Midbrain (tissue), 1 donor: Measurements from ENCODE around the gene ARID5A.
"Not testable (repeated sequence)": the region's sequence is repeated elsewhere in the genome, so short reads cannot be mapped to it uniquely, and the experiment has no call there.

Experiments
- DNase-seq: peaks from one replicate; lab custom pipeline; 2025; lab: John Stamatoyannopoulos, UW

The ARID5A gene

DNA sequence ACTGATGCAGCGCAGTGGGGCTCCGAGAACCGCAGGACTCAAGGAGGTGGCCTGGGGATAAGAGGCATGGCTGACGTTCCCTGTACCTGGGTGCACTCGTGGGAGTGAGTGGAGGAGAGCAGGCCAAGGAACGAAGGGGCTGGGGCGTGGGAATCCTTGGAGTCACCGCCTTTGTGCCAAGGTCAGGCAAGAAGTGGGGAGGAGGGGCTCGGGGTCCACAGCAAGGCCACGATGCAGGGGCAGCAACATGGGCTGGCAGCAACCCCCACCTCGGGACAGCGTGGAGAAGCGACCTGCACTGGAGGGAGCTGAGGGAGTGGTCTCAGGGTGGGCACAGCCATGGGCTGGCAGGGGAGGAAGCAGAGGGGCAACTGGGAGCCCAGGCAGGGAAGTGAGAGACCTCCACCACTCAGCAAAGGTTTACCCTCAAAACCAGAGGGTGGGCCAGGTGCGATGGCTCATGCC is 18.6 kb downstream of the ARID5A start:
- no peak for DNase-seq

DNA sequence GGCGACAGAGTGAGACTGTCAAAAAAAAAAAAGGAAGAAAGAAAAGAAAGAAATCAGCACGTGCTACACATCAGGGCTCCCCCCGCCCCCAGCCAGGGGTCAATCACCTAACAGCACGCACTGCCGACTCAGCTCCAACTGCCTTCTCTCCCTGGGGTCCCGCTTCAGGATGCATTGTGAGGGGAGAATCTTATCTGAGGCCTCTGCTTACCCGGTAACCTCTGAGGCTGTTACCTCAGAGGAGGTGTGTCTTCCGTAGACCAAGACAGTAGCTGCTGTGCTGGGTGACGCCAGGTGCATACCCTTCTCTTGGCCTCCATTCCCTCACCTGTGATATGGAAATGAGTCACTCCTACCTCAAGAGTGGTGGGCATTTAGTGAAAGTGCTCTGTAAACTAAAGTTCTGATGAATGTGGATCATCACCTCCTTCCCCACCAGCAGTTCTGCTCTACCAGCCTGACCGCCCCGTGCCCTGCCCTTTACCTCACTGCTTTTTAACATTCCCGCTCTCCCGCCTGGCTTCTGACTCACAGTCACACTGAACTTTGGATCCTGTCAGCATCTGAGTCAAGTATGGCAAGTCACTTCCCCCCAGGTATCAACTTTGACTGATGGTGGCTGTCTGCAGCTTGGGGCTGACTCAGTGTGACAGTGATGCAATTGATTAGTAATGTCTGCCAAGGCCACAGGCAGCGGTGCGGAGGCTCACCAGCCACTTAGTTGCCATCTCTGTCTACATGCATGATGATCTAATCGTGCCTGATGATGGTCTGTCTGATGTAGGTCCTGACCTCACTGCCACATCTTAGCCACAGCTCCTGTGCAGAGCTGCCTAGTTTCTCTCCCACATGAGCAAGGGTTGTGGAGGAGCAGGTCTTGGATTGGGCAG is 20.1 kb downstream of the ARID5A start:
- DNase-seq, result no peak

DNA sequence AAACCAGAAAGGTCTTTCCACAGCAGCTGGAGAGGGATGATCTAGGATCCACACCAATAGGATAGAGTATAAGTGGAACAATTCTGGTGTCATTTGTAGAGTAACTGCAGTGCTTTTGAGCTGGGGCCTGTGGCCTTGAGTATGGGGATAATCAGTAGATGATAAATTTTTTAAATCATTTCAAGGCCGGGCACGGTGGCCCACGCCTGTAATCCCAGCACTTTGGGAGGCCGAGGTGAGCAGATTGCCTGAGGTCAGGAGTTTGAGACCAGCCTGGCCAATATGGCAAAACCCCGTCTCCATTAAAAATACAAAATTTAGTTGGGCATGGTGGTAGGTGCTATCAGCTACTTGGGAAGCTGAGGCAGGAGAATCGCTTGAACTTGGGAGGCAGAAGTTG is 20.9 kb downstream of the ARID5A start:
- DNase-seq, result not testable (repeated sequence)

DNA sequence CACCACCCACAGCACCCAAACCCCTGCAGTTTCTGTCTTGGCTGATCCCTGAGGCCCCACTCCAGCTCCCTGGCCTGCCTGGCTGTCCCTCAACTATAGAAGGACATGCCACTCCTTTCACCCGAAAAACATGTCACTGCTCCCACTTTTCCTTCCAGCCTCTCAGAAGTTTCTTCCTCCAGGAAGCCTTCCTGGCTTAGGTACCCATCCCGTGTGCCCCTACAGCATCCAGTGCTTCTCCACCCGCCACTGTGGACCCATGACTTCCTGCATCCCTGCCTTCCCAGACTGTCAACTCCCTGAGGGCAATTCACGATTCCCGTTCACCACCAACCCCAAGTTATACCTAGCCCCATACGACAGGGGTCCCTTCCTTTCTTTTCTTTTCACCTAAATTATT is 21.5 kb downstream of the ARID5A start:
- DNase-seq, result no peak

DNA sequence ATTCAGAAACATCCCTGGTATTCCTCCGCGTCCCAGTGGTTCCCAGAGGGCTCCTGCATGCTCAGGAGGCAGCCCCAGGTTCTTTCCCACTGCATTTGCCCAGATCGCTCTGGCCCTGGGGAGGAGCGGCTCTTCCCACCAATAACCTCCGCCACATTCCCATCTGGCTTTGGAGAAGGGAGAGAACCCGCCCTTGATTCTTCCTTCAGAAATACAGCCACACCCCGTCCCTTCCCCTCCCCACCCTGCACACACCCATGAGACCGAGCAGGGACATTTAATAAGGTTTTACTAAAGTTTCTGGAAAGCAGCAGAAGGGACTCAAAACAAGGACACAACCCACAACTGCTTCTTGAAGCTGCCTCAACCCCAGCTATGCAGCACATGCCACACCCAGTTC is 21.9 kb downstream of the ARID5A start:
- DNase-seq, result no peak

DNA sequence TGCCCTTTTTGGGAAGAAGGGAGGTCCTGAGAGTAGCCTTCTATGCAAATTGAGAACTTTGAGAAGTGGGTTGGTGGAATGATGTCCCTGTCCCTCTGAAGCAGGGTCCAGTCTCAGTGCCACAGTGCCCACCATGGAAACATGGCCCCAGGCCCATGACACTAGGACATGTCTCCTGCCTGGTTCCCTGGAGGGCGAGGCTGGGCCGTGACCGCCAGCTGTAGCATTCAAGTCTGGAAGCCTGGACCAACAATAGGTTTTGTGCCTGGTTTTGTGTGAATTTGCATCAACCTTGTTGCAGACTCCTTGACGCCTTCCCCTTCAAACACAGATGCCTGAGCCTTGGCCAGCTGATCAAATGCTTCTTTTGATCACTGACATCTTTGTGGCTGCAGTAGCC is 27.5 kb downstream of the ARID5A start:
- no peak for DNase-seq

DNA sequence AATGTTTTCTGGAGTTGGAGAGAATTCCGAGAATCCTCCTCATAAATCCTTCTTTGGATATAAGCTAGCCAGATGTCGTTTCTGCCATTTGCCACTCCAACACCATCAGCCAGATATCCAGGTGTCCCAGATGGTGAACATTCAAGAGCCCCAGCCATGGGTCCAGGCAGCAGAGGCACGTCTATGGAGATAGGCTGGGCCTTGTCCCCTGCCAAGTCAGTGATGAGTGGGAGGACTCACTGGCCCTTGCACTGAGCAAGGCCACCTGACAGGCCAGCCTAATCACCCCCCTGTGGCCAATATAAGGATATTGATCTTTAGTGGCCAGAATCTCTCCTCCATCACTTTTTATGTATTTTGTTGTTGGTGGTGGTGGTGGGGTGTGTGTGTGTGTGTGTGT is 28.0 kb downstream of the ARID5A start:
- DNase-seq, result no peak

DNA sequence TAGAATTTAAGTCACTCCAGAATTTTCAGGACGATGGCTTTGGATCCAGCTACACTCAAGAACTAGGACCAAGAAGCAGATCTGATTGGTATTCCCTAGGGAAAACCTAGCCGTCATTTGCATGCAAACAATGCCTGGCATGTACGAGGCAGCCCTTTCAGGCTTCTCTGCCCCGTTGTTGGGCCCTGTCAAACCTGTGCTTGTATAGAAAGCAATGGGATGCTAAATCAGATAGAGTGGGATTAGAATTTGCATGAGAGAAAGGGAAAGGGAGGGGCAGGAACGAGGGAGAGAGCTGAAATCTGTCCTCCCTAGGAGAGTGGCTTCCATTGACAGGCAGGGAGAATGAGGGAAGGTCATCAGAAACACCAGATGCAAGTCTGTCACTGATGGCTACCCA is 28.6 kb downstream of the ARID5A start:
- DNase-seq, result no peak

DNA sequence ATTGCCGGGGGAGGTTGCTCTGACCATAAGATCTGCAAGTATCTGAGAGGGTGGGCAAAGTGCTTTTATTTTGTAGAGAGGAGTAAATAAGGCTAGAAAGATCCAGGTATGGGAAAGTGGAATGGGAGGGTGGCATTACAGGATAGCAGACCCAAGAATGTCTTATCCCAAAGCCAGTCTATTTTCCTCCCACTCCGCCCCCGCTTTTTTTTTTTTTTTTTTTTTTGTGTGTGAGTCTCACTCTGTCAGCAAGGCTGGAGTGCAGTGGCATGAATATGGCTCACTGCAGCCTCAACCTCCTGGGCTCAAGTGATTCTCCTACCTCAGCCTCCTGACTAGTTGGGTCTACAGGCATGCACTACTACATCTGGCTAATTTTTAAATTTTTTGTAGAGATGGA is 31.5 kb downstream of the ARID5A start:
- DNase-seq, result no peak

DNA sequence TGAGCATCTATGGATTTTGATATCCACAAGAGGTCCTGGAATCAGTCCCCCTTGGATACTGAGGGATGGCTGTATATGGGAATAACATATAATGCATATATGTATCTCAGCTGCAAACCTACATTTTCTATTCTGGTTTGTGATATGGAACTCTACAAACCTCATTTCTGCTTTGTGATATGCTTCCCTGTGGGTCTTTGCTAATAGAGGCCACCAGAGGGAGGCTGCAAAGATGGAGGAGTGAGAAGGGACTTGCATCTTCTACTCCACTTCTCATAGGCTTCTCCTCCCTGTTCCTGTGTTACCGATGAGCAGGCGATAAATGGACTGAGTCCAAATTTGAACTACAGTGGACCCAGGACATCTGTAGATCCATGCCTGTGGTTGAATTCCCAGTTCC is 37.8 kb downstream of the ARID5A start:
- no peak for DNase-seq

DNA sequence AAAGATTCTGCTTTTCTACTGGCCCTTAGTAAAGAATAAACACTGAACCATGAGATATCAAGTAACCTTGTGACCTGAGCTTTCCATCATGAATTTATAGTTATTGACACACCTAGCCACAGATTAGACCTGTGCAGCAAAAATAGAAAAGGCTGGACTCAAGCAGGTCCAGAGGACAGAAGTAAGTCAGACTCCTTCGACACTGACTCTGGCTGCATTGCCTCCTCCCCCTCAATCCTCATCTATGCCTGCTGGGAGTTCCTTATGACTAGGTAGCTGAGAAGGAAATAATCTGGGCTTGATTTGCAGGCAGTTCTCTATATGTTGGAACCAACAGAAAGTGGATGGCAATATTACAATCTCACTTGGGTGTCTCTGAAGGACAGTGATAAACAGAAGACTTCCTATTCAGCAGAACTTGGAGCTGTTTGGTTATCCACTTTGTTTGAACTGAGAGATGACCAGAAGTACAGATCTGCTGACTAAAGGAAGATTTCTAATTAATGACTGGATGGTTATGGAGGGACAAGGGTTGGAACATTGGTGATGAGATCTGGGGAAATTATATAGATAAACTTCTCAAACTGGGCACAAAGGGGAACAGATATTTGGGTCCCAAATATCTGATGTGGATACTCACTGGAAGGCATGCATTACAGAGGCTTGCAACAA is 39.4 kb downstream of the ARID5A start:
- no peak for DNase-seq

DNA sequence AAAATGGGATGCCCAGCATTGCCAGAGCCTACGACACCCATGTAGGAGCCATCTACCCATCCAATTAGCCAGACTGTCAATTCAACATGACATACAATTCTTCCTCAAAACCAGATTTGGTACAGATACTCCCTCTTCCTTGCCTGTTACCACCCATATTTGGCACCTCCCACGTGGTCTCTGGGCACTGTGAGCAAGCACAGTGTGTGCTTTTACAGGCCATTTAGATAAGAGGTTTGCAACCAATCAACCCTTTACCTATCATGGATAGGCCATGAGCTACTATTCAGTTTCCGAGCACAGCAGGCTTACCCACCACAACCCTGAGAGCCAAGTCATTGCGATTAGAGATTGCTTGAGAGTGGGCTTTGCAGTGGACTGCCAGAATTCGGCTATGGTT is 40.9 kb downstream of the ARID5A start:
- DNase-seq, result no peak

DNA sequence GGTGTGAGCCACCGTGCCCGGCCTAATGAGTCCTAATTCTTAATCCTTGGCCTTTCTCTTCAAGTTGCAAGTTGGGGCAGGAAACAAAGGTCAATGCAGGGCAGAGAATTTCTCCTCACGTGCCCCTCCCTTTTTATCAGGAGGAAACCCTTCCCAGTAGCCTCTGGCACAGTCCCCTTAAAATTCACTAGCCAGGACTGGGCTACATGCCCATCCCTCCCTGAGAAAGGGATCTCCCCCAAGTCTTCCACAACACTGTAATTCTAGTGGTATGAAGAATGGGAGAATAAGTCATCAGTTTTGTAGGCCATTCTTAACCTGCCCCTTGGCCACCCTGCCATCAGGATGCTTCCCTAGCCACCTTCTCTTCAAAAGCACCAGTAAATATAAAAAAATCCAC is 42.2 kb downstream of the ARID5A start:
- no peak for DNase-seq

DNA sequence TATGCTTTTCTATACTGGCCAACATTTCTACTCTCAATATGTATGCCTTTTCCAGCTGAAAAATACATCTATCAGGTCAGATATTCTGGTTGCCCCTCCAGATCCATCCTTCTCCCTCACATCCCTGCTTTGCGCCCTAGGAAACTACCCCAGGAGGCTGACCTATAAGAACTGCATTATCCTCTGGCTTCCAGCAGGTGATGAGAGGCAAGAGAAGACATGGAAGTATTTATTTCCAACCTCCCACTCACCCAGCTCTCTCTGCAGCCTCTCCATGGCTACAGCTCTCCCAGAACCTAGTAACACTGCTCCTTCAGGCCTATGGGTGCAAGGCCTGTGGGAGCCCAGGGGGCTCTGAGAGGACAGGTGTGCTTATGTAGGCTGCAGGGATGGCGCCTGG is 42.9 kb downstream of the ARID5A start:
- no peak for DNase-seq

DNA sequence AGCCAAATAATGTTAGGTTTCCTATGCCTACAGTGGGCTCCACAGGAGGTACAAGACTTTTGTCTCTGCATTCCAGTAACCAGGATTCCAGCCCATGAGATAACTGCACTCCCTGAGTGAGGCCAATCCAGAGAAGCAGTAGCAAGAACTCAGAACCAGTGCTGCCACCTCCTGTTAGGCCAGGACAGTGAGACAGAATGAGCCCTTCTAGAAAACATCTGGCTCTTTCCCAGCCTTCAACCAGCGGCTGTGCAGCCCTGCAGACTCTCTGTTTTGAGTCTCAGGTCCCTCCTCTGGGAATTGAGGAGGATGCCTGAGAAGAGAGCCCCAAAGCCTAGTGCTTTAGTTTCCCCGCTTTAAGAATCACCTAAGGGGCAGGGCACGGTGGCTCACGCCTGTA is 44.2 kb downstream of the ARID5A start:
- DNase-seq, result no peak

DNA sequence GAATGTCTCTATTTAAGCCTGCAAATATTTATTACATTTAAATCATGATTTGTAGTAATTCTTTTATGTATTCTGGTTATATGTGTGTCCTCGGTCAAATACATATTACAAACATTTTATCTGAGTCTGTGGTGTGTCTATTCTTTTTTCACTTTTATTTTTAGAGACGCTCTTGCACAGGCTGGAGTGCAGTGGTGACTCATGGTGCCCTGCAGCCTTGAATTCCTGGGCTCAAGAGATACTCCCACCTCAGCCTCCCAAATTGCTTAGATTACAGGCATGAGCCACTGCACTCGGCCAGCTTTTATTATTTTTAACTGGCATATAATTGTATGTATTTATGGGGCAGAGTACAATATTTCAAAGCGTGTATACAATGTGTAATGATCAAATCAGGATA is 47.5 kb downstream of the ARID5A start:
- DNase-seq, result no peak

DNA sequence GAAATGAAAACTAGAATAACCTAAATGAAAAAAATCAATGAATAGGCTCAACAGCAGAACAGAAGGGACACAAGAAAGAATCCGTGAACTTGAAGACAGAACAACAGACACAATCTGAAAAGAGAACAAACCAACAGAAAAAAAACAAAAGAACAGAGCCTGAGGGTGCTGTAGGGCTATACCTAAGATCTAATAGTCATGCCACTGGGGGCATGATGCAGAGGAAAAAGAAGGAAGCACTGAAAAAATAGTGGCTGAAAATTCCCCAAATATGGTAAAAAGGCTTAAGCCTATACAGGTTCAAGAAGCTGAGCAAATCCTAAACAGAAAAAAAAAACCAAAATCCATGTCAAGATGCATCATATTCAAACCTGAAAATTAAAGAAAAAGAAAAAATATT is 51.3 kb downstream of the ARID5A start:
- no peak for DNase-seq

DNA sequence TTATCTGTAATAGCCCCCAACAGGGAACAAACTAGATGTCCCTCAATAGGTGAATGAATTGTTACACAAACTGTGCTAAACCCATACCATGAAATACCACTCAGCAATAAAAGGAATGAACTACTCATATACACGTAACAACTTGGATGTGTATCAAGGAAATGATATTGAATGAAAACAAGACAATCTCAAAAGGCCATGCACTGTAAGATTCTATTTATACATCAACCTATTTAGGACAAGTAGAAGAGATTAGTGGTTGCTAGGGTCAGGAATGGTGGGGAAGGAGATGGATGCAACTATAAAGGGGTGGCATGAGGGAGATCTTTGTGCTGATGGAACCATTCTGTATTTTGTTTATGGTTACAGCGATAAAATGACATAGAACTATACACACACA is 54.5 kb downstream of the ARID5A start:
- no peak for DNase-seq

DNA sequence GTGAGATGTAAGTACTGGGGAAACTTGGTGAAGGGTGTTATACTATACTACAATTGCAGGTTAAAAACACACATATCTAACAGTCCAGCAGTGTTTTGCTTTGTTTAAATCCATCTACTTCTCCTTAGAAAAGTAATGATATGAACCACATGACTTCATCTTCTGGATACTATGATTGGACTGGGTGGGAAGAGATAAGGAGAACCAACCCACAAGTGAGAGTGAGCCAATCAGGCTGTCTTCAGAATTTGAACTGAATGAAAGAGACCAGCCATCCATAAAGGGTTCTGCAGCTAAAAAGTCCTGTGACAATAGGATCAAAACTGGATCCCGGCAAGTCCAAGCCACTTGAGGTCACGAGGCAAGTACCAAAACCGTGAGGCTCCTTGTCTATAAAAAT is 54.9 kb downstream of the ARID5A start:
- DNase-seq, result no peak

DNA sequence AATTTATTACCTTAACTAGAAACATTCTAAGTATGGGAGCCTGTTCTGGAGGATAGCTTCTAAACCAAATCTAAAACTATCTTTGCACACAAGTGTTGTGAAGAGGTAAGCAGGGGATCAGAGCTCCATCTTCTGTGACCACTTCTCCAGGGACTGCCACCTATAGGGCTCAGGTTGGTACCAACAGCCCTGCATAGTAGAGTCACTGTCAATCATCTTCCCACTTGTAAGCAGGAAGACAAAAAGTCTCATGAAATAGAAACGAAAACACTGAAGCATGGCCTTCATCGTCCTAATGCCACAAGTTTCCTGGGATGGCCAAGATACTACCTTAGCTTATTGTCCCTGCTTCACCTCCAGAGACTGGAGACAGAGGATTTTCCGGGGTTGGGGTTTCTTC is 57.7 kb downstream of the ARID5A start:
- no peak for DNase-seq

DNA sequence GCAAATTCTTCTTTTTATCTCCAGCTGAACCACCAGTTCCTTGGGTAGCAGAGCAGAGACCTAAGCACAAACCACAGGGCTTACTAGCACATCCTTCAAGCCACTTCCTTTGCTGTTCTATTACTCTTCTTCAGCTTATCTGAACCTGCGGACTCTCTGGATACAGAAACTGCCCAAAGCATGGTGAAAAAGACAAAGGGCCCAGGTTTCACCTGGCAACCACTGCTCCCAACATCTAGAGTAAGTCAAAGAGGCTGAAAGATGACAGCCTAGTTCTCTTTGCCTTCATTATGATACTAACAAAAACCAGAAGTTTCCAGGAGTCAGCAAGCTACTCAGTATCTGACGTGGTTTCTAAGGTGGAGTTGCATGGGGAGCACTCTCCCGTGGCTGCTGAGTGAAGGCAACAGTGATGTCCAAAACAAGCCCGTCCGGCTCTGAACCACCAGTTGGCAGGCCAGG is 58.2 kb downstream of the ARID5A start:
- DNase-seq, result no peak

DNA sequence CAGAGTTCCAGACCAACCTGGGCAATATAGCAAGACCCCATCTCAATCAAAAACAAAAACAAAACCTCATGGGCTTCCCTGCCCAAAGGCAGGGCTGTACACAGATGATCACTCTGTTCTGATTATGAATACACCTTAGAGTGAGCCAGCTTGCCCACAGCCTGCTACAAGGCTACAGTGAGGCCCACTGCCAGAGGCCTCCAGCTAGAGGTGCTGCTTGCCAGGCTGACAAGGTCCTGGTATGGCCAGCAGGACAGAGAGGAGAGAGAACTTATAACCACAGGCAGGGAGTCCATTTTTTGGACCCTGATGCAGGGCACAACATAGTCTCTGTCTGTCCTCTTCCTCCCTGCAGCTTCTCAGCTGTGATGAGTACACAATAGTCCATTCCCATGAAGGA is 60.0 kb downstream of the ARID5A start:
- no peak for DNase-seq

DNA sequence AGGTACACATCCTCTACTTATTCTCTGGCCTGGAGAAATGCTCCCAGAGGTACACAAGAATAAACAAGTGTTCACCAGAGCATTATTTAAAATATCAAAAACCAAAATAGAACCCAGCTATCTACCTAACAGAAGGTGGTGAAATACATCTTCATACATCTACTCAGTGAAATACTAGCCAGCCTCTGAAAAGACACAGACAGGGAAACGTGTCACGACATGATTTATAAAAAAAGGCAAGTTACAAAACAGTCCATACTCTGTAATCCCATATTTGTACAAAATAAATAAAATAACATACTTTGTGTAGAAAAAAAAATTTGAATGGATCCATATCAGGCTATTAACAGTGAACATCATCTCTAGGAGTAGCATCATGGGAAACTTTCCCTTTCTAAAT is 63.4 kb downstream of the ARID5A start:
- DNase-seq, result no peak
